Measurements from ENCODE around the gene NMD3.

Gene NMD3

GRCh38 chr3:161266731-161267150 lies 45.6 kb downstream of the NMD3 start:
- Histone ChIP-seq H3K27ac (ENCODE audit: low read depth, low read length) (no peak overlapping the region), H3K36me3 (ENCODE audit: low read length) (peaks cover 12% of the 10 kb centered on the region), H3K4me3 (ENCODE audit: insufficient read depth, low read length, poor library complexity, severe bottlenecking) (no peak overlapping the region), H3K9me2 (replicated peaks; ENCODE audit: insufficient read depth, low read length) (no peaks in the 10 kb centered on the region), H3K79me2 (ENCODE audit: insufficient read depth, low read length) (no peaks in the 10 kb centered on the region), H3K9me3 (ENCODE audit: insufficient read depth, low read length) (no peaks in the 10 kb centered on the region), H3K27me3 (ENCODE audit: low read length) (no peaks in the 10 kb centered on the region), H3K4me2 (ENCODE audit: low read depth, low read length, poor library complexity, severe bottlenecking) (no peak overlapping the region), H4K20me1 (ENCODE audit: low read depth, low read length) (no peaks in the 10 kb centered on the region), H3K9ac (ENCODE audit: low read length) (no peak overlapping the region), H2AFZ (ENCODE audit: low read depth, low read length, severe bottlenecking) (no peak overlapping the region), H3F3A (ENCODE audit: insufficient read depth) (no peaks in the 10 kb centered on the region)
- no peak for TF ChIP-seq EZH2phosphoT487 (conservative IDR thresholded peaks at IDR 0.05; ENCODE audit: low read length)
- TF ChIP-seq, protein P1, sequence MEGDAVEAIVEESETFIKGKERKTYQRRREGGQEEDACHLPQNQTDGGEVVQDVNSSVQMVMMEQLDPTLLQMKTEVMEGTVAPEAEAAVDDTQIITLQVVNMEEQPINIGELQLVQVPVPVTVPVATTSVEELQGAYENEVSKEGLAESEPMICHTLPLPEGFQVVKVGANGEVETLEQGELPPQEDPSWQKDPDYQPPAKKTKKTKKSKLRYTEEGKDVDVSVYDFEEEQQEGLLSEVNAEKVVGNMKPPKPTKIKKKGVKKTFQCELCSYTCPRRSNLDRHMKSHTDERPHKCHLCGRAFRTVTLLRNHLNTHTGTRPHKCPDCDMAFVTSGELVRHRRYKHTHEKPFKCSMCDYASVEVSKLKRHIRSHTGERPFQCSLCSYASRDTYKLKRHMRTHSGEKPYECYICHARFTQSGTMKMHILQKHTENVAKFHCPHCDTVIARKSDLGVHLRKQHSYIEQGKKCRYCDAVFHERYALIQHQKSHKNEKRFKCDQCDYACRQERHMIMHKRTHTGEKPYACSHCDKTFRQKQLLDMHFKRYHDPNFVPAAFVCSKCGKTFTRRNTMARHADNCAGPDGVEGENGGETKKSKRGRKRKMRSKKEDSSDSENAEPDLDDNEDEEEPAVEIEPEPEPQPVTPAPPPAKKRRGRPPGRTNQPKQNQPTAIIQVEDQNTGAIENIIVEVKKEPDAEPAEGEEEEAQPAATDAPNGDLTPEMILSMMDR (IDR thresholded peaks at IDR 0.05; ENCODE audit: insufficient read depth, low read length, poor library complexity, severe bottlenecking) = no peak

DNA sequence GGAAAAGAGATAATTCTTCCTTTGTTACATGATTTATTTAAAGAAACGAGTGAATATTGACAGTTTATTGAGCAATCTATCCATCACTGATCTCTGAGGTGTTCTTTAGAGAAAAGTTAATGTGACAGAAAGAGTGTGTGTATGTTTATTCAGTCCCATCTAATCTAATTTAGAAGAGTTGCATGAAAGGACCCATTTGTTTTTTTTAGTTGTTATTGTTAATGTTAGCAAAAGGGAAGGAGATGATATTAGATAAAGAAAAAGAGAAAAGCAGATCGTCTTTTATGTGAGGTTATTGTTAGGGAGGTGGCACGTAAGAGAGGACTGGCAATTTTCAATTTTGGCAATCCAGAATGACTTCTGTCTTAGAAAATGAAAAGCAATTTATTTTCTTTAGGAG lies 46.5 kb downstream of the NMD3 start:
- H3K4me3 ChIP-seq (ENCODE audit: insufficient read depth, low read length, poor library complexity, severe bottlenecking) = no peak overlapping the region
- no peaks in the 10 kb centered on the region for H4K20me1 ChIP-seq (ENCODE audit: low read depth, low read length)
- H3F3A ChIP-seq (ENCODE audit: insufficient read depth) = no peaks in the 10 kb centered on the region
- peaks cover 12% of the 10 kb centered on the region for H3K36me3 ChIP-seq (ENCODE audit: low read length)
- no peaks in the 10 kb centered on the region for H3K9me2 ChIP-seq (replicated peaks; ENCODE audit: insufficient read depth, low read length)
- H3K27ac ChIP-seq (ENCODE audit: low read depth, low read length) = no peak overlapping the region
- no peak overlapping the region for H3K9ac ChIP-seq (ENCODE audit: low read length)
- no peak overlapping the region for H2AFZ ChIP-seq (ENCODE audit: low read depth, low read length, severe bottlenecking)
- no peaks in the 10 kb centered on the region for H3K79me2 ChIP-seq (ENCODE audit: insufficient read depth, low read length)
- H3K27me3 ChIP-seq (ENCODE audit: low read length) = no peaks in the 10 kb centered on the region
- H3K9me3 ChIP-seq (ENCODE audit: insufficient read depth, low read length) = no peaks in the 10 kb centered on the region
- no peak overlapping the region for H3K4me2 ChIP-seq (ENCODE audit: low read depth, low read length, poor library complexity, severe bottlenecking)
- TF ChIP-seq EZH2phosphoT487 (conservative IDR thresholded peaks at IDR 0.05; ENCODE audit: low read length) = no peak
- TF ChIP-seq, protein P1 (IDR thresholded peaks at IDR 0.05; ENCODE audit: insufficient read depth, low read length, poor library complexity, severe bottlenecking) = no peak

DNA sequence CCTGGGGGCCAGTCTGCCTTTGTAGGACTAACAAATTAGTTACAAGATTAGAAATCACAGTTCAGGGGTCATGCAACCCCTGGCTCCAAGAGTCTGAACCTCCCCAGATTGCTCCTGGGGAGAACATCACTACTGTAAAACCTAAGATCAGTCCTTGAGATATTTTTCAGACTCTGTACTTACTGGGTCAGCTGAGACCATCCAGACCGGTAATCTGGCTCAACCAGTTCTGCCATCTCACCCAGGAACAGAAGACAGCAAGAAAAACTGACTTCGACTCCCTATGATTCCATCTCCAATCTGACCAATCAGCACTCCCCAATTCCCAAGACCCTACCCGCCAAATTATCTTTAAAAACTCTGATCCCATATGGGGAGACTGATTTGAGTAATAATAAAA lies 47.5 kb downstream of the NMD3 start:
- TF ChIP-seq, protein P1 (IDR thresholded peaks at IDR 0.05; ENCODE audit: insufficient read depth, low read length, poor library complexity, severe bottlenecking) = no peak
- TF ChIP-seq EZH2phosphoT487 (conservative IDR thresholded peaks at IDR 0.05; ENCODE audit: low read length) = no peak
- peaks cover 7% of the 10 kb centered on the region for H3K36me3 ChIP-seq (ENCODE audit: low read length)
- no peaks in the 10 kb centered on the region for H3K9me2 ChIP-seq (replicated peaks; ENCODE audit: insufficient read depth, low read length)
- no peak overlapping the region for H3K4me3 ChIP-seq (ENCODE audit: insufficient read depth, low read length, poor library complexity, severe bottlenecking)
- no peak overlapping the region for H3K9ac ChIP-seq (ENCODE audit: low read length)
- H3K9me3 ChIP-seq (ENCODE audit: insufficient read depth, low read length) = no peaks in the 10 kb centered on the region
- no peaks in the 10 kb centered on the region for H4K20me1 ChIP-seq (ENCODE audit: low read depth, low read length)
- H3K27me3 ChIP-seq (ENCODE audit: low read length) = no peaks in the 10 kb centered on the region
- no peaks in the 10 kb centered on the region for H3F3A ChIP-seq (ENCODE audit: insufficient read depth)
- H3K79me2 ChIP-seq (ENCODE audit: insufficient read depth, low read length) = no peaks in the 10 kb centered on the region
- H2AFZ ChIP-seq (ENCODE audit: low read depth, low read length, severe bottlenecking) = no peak overlapping the region
- H3K4me2 ChIP-seq (ENCODE audit: low read depth, low read length, poor library complexity, severe bottlenecking) = no peak overlapping the region
- no peak overlapping the region for H3K27ac ChIP-seq (ENCODE audit: low read depth, low read length)
